Effector CD8-positive, alpha-beta T cell (primary cell): ENCODE data around the gene ADCY3.

Source experiments
- DNase-seq: peaks from one replicate; lab custom pipeline; 2025; lab: John Stamatoyannopoulos, UW

ADCY3 gene

DNA sequence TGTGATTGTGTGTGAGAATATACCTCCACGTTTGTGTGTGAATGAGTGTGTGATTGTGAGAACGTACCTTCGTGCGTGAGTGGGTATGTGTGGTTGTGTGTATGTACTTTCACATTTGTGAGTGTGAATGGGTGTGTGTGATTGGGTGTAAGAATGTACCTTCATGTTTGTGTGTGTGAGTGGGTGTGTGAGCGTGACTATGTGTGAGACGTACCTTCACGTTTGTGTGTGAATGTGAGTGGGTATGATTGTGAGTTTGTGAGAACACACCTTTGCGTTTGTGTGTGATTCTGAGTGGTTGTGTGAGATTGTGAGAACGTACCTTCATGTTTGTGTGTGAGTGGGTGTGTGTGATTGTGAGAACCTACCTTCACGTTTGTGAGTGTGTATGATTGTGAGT, 5.8 kb upstream of the ADCY3 start:
- no peak for DNase-seq

DNA sequence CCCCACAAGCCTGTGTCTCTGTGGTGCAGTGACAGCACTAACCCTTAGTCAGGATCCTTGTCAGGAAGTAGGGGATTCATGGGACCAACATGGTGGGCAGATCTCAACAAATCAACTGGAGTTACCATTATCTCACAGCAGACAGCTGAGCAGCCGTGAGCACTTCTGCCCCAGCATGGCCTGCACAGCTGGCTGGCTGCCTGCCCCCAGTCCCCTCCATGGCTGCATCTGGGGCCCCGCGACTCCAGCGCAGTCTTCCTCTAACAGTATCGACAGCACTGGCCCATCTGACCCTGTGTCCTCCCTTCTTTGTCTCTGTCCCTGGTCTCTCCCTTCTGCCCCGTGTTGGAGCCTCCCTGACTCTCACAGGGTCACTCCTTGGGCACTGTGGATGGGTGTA, 4.7 kb upstream of the ADCY3 start:
- no peak for DNase-seq

- no peak for DNase-seq
These were observed 4.2 kb upstream of the ADCY3 start for GRCh38 chr2:24924266-24924665.

DNA sequence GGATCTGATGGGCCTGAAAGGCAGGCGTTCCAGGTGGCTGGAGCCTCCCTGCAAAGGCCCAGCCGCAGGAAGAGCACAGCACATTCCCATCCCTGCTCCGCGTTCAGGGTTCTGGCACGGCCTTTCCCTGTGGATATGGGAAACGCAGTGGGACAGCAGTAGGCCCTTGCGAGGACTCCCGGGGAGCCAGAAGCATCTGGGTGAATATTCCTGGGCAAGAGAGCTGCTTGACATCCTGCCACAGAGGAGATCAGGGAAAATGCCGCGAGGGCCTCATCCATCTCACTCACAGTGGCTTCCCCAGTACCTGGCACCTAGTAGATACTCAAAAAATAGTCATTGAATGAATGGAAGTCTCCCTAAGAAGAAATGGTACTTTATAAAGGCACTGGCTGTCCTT, 3.1 kb upstream of the ADCY3 start:
- DNase-seq, result no peak

DNA sequence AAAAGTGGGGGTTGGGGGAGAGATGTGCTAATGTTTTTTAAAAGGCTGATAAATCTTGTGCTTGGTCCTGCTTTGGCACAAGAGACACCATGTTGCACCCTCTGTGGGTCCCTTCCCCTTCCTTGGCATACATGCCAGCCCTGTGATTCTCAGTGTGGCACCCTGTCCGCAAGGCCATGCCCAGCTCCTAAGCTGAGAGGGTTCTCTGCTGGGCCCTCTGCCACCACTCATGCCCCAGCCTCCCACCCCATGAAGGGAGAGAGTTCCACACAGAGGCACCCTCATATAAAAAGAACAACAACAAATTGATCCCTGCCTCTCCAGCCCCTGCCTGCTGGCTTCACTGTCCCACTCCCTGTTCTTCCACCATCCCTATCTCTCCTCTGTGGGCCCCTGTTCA, 2.5 kb upstream of the ADCY3 start:
- DNase-seq, result no peak

- DNase-seq, result no peak
These were observed 888 bp upstream of the ADCY3 start for GRCh38 chr2:24920809-24921441.

DNA sequence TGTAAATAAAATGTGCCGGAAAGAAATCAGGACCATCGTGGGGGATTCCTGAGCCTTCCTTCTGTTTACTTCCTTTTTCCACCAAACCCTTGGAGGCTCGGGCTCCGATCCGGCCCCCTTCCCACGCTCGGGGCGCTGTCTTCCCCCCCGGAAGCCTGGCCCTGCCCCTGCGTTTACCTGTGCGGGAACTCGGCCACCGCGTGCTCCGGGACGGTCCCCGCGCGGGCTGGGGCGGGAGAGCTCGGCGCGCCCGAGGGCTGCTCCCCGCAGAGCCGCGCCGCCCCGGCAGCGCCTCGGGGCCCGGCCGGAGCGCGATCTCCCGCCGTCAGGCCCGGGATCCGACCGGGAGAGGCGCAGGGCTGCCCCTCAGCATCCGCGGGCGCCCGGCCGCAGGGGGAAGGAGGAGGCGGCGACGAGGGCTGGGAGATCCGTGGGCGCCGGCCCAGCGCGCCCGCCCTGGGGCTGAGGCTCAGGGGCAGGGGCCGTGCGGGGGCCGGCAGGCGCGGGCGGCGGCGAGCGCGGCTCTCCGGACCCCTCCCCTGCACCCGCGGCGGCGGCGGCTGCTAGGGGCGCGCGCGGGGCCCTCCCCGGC, 435 bp downstream of the ADCY3 start:
- no peak for DNase-seq

GRCh38 chr2:24919037-24919505, 966 bp downstream of the ADCY3 start:
- peak; percentile 34 for DNase-seq

GRCh38 chr2:24918326-24919036, 1.6 kb downstream of the ADCY3 start:
- DNase-seq, result no peak

- no peak for DNase-seq
These were observed 2.2 kb downstream of the ADCY3 start for GRCh38 chr2:24917731-24918325.

- DNase-seq, result no peak
These were observed 3.0 kb downstream of the ADCY3 start for GRCh38 chr2:24917086-24917485.

- no peak for DNase-seq
These were observed 4.2 kb downstream of the ADCY3 start for GRCh38 chr2:24915796-24916195.

DNA sequence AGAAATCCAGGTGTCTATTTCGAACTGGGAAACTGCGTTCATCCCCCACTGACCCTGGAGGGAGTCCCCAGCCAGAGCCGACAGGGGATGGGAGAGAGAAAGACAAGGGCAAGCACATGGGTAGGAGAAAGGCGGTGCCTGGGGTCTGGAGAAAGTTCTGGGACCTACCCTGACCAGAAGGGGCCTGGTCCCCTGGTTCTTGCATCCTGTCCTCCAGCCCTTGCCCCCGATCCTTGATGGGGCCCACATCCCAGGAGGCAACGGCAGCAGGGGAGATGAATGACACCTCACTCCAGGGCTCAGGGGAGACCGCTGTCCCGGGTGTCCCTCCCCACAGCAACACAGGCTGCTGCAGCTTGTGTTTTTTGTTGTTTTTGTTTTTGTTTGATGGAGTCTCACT, 4.9 kb downstream of the ADCY3 start:
- DNase-seq, result no peak

- no peak for DNase-seq
These were observed 5.3 kb downstream of the ADCY3 start for GRCh38 chr2:24914713-24915112.

GRCh38 chr2:24913911-24914310, 6.1 kb downstream of the ADCY3 start:
- DNase-seq, result no peak

- DNase-seq, result no peak
These were observed 7.1 kb downstream of the ADCY3 start for GRCh38 chr2:24912986-24913385.

DNA sequence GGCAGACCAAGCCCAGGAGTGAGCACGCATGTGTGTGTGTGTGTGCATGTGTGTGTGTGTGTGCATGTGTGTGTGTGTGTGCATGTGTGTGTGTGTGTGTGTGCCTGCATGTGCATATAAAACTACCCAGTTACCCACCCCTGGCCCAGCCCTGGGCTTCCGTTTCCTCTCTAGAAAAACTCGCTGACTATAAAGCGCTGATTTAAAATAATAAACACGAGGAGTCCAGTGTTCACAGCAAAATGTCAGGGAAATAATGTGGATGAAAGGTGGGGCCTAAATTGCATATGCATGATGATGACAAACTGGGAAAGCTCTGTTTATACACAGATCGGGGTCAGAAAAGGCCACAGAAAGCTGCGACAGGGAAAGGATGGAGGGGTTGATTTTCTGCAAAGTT, 7.5 kb downstream of the ADCY3 start:
- no peak for DNase-seq

GRCh38 chr2:24910245-24910644, 9.8 kb downstream of the ADCY3 start:
- no peak for DNase-seq

GRCh38 chr2:24909555-24910177, 10.4 kb downstream of the ADCY3 start:
- no peak for DNase-seq

- DNase-seq, result no peak
These were observed 11.6 kb downstream of the ADCY3 start for GRCh38 chr2:24908461-24908901.

DNA sequence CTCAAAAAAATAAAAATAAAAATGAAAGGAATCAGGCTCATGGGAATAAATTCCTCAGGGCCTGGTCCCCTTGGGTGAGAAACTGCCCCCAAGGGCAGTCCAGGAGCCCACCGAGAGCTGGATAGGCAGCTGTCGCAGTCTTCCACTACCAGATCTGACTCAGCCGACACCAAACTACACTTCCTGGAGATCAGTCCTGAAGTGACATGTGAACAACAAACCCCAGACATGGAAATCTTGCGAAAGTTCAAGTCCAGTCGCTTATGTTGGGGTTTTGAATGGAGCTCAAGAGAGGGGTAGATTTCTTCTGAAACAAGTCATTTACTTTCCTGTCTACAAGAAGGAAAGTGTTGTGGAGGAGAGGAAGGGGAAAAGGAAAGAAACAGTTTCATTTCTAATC, 12.9 kb downstream of the ADCY3 start:
- no peak for DNase-seq

DNA sequence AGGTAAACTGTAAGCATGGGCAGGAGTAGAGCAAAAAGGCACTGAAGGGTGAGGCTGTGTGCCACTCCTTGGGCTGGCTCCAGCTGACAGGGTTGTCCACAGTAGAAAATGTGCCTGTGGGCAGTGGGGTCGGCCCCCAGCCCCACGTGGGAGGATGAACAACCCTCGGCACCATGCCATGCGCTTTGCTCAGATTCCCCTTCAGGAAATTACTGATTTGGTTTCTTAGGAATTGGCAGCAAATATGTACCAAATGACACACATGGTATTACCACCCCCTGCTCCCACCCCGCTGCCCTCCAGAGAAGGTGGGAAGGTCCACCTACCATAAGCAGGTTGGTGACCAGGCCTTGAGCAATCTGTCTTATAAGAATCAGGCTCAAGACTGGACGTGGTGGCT, 13.6 kb downstream of the ADCY3 start:
- DNase-seq, result no peak
